GM12878 (cell line): ENCODE measurements around the gene NRXN3. TPM values are rescaled to one million over a fixed set of nuclear protein-coding genes. Genes with fewer than 3 reads are reported as not detected.

Experiments
- ATAC-seq: fragments of 200-7000 bp; cut with Tn5 transposase; 3 replicates; pipeline ENCODE4 v1.9.1; 2020; ENCODE audit warnings: mild to moderate bottlenecking, moderate library complexity
- BruUV-seq: library from RNA; stranded (reverse); fragments of 400-500 nt; replicated peaks from 2 replicates; lab custom pipeline; 2021; lab: Mats Ljungman, UMichigan
- CTCF ChIA-PET: fragments of 300-600 bp; sonication (Branson Sonifier 250); formaldehyde crosslinking; extraction: SDS; loops from one replicate; lab custom pipeline; 2021; ENCODE audit warnings: inconsistent platforms; lab: Yijun Ruan, JAX
- POLR2A ChIA-PET: fragments of 350-600 bp; formaldehyde crosslinking; extraction: SDS; loops from one replicate; lab custom pipeline; 2021; ENCODE audit warnings: inconsistent platforms; lab: Charles Lee
- RAD21 ChIA-PET: fragments of 300-600 bp; sonication (Branson Sonifier 250); formaldehyde crosslinking; loops from one replicate; lab custom pipeline; 2023; ENCODE audit warnings: antibody characterized with exemption; ENCODE audit not compliant: unreplicated experiment; lab: Charles Lee
- SMC1A ChIA-PET: fragments of 300-600 bp; sonication (Branson Sonifier 250); formaldehyde crosslinking; loops from one replicate; lab custom pipeline; 2023; ENCODE audit not compliant: unreplicated experiment, uncharacterized antibody; lab: Charles Lee
- DNase-seq: peaks from one replicate; pipeline ENCODE4 v3.0.0-alpha.2; 2011; ENCODE audit warnings: low read depth, low spot score
- FAIRE-seq: peaks from 3 replicates; lab custom pipeline; 2011; peaks lifted over from hg19 to GRCh38; lab: Jason Lieb, UNC
- H2AFZ ChIP-seq: 2 replicates; pipeline ENCODE4 v1.6.0; 2011; ENCODE audit warnings: low read depth, low read length, control low read depth; ENCODE audit not compliant: control insufficient read depth
- H3K27ac ChIP-seq: 2 replicates; pipeline ENCODE4 v1.5.1; 2011; ENCODE audit warnings: control low read depth; ENCODE audit not compliant: control insufficient read depth, insufficient read depth
- H3K27me3 ChIP-seq, 2 experiments: replicated peaks in 1 of 2; 2 replicates each; pipeline versions ENCODE4 v1.6.0 to v1.6.1; 2011; ENCODE audit warnings: low read length in 1 of 2; ENCODE audit not compliant: control insufficient read depth in 2 of 2, insufficient read depth in 2 of 2
- H3K36me3 ChIP-seq, 2 experiments: 2 replicates each; pipeline ENCODE4 v1.5.1; 2011; ENCODE audit warnings: low read length in 1 of 2; ENCODE audit not compliant: control insufficient read depth in 2 of 2, insufficient read depth in 2 of 2
- H3K4me1 ChIP-seq: 2 replicates; pipeline ENCODE4 v1.6.1; 2011; ENCODE audit warnings: mild to moderate bottlenecking, low read length, moderate library complexity, mixed read lengths; ENCODE audit not compliant: control insufficient read depth, insufficient read depth
- H3K4me2 ChIP-seq: 2 replicates; pipeline ENCODE4 v1.6.0; 2011; ENCODE audit warnings: control low read depth; ENCODE audit not compliant: control insufficient read depth, insufficient read depth
- H3K4me3 ChIP-seq: fragments of 200-600 bp; sonication (generic); 2 replicates; pipeline ENCODE4 v1.5.1; 2016
- H3K79me2 ChIP-seq: 2 replicates; pipeline ENCODE4 v1.6.0; 2011; ENCODE audit warnings: low read length; ENCODE audit not compliant: control insufficient read depth, insufficient read depth
- H3K9ac ChIP-seq: 2 replicates; pipeline ENCODE4 v1.8.0; 2011; ENCODE audit warnings: low read length, control low read depth, mixed read lengths; ENCODE audit not compliant: control insufficient read depth, insufficient read depth
- H3K9me3 ChIP-seq: replicated peaks from 3 replicates; pipeline ENCODE4 v1.5.1; 2011; ENCODE audit warnings: mild to moderate bottlenecking, low read length; ENCODE audit not compliant: control insufficient read depth, insufficient read depth
- H4K20me1 ChIP-seq: 2 replicates; pipeline ENCODE4 v1.6.0; 2011; ENCODE audit not compliant: control insufficient read depth, insufficient read depth
- ATF2 ChIP-seq: IDR thresholded peaks from 2 replicates; pipeline ENCODE4 v1.6.1; 2012; ENCODE audit warnings: low read length, inconsistent platforms
- ATF3 ChIP-seq: IDR thresholded peaks from 2 replicates; pipeline ENCODE4 v1.6.1; 2011; ENCODE audit warnings: low read depth, mild to moderate bottlenecking, low read length, moderate library complexity, borderline replicate concordance; ENCODE audit errors: extremely low read depth
- BMI1 ChIP-seq: fragments of 450-650 bp; IDR thresholded peaks from 2 replicates; pipeline ENCODE4 v1.6.1; 2016; ENCODE audit warnings: mild to moderate bottlenecking, moderate library complexity, borderline replicate concordance
- CBFB ChIP-seq: IDR thresholded peaks from 2 replicates; pipeline ENCODE4 v1.6.1; 2016; ENCODE audit warnings: antibody characterized with exemption, low read depth
- CREB1 ChIP-seq: IDR thresholded peaks from 2 replicates; pipeline ENCODE4 v1.6.1; 2012; ENCODE audit warnings: low read depth, mild to moderate bottlenecking, inconsistent platforms
- ESRRA ChIP-seq: IDR thresholded peaks from 2 replicates; pipeline ENCODE4 v1.6.1; 2012; ENCODE audit warnings: mild to moderate bottlenecking, low read length, improper control_type of control experiment
- IKZF2 ChIP-seq, 2 experiments: fragments of 450-650 bp; IDR thresholded peaks; 2 replicates each; pipeline ENCODE4 v1.6.1; 2017; ENCODE audit warnings: mild to moderate bottlenecking in 2 of 2, moderate library complexity in 2 of 2
- JUNB ChIP-seq: IDR thresholded peaks from 2 replicates; pipeline ENCODE4 v1.6.1; 2016; ENCODE audit warnings: antibody characterized with exemption, mild to moderate bottlenecking
- MEF2A ChIP-seq: IDR thresholded peaks from 2 replicates; pipeline ENCODE4 v1.6.1; 2011; ENCODE audit warnings: low read depth, mild to moderate bottlenecking, low read length, moderate library complexity; ENCODE audit not compliant: insufficient read depth
- NFXL1 ChIP-seq: fragments of 450-650 bp; IDR thresholded peaks from 2 replicates; pipeline ENCODE4 v1.6.1; 2017; ENCODE audit warnings: antibody characterized with exemption, mild to moderate bottlenecking, borderline replicate concordance
- POLR2AphosphoS2 ChIP-seq: IDR thresholded peaks from 2 replicates; pipeline ENCODE4 v1.6.1; 2011; ENCODE audit warnings: low read depth, mild to moderate bottlenecking, low read length, improper control_type of control experiment, moderate library complexity
- RCOR1 ChIP-seq: conservative IDR thresholded peaks from 2 replicates; pipeline ENCODE4 v1.6.1; 2012; ENCODE audit warnings: low read depth, low read length, improper control_type of control experiment
- RFX5 ChIP-seq: IDR thresholded peaks from 2 replicates; pipeline ENCODE4 v1.6.1; 2011; ENCODE audit warnings: low read depth, low read length, improper control_type of control experiment
- SMARCA5 ChIP-seq: fragments of 450-650 bp; IDR thresholded peaks from 2 replicates; pipeline ENCODE4 v1.6.1; 2017; ENCODE audit warnings: mild to moderate bottlenecking
- STAT1 ChIP-seq: fragments of 450-650 bp; conservative IDR thresholded peaks from 2 replicates; pipeline ENCODE4 v1.6.1; 2014; ENCODE audit warnings: antibody characterized with exemption, mild to moderate bottlenecking
- TAF1 ChIP-seq: IDR thresholded peaks from 2 replicates; pipeline ENCODE4 v1.6.1; 2011; ENCODE audit warnings: mild to moderate bottlenecking, low read depth, low read length, borderline replicate concordance
- TCF7 ChIP-seq: IDR thresholded peaks from 2 replicates; pipeline ENCODE4 v1.6.1; 2014; ENCODE audit warnings: antibody characterized with exemption, borderline replicate concordance
- ZNF207 ChIP-seq: fragments of 450-650 bp; IDR thresholded peaks from 2 replicates; pipeline ENCODE4 v1.6.1; 2014; ENCODE audit warnings: antibody characterized with exemption, mild to moderate bottlenecking, borderline replicate concordance
- ZNF622 ChIP-seq: fragments of 450-650 bp; IDR thresholded peaks from 2 replicates; pipeline ENCODE4 v1.6.1; 2017; ENCODE audit warnings: mild to moderate bottlenecking, inconsistent platforms
- WGBS: methylation state at CpG from one replicate; pipeline ENCODE4 v1.1.6; 2016; ENCODE audit warnings: low lambda C conversion rate; ENCODE audit not compliant: insufficient replicate concordance, insufficient coverage; ENCODE audit errors: missing lambda C conversion rate; 5-methylcytosine and 5-hydroxymethylcytosine counted together
- in situ Hi-C: fragments of 300-500 bp; cut with MboI; formaldehyde crosslinking; loops from 9 replicates; pipeline ENCODE4 v1.14.3; 2018; ENCODE audit warnings: mixed read lengths
- intact Hi-C: fragments of 100-400 bp; cut with micrococcal nuclease; formaldehyde crosslinking; loops from one replicate; pipeline ENCODE4 v1.14.2; 2022; ENCODE audit not compliant: unreplicated experiment
- polyA plus RNA-seq, 11 experiments: library from polyadenylated mRNA; depleted of rRNA in 4 of 11; unstranded in 6 of 11; stranded (reverse) in 5 of 11; fragments of >200 nt; fragmentation: Nextera tagmentation in 4 of 11; fragmentation: Illumina TruSeq in 1 of 11; extraction: Ambion mirVana in 4 of 11; extraction: Trizol in 1 of 11; gene quantifications; 1 replicate in 1 of 11; 2 replicates in 10 of 11; pipeline versions ENCODE4 v1.2.1 to v1.2.3, GENCODE V29; 2011 to 2016; ENCODE audit warnings: inconsistent platforms in 2 of 11, missing spikeins in 2 of 11, low read depth in 1 of 11
- total RNA-seq, 4 experiments: library from RNA; depleted of rRNA in 3 of 4; stranded (reverse); fragments of >200 nt in 3 of 4; fragmentation: Illumina TruSeq in 1 of 4; extraction: Trizol in 1 of 4; gene quantifications; 2 replicates each; pipeline versions ENCODE4 v1.2.1 to v1.2.3, GENCODE V29; 2013 to 2021

The NRXN3 gene
- total and polyA plus RNA-seq, 10 of the 15 experiments (the other 5 are each of a cell fraction or from before 2014, with no cell fraction given) = 0.52 to 3.3 (median 1.4) TPM

GRCh38 chr14:78129375-78129774 is 40.8 kb upstream of the NRXN3 start (continued):
- TF ChIP-seq SMARCA5 = no peak

GRCh38 chr14:78130356-78130755 is 39.8 kb upstream of the NRXN3 start:
- in situ Hi-C loops (no loop called here), intact Hi-C loops (no loop called here)
- Histone ChIP-seq H3K36me3 (no peaks in the 10 kb centered on the region), H2AFZ (no peak overlapping the region), H3K79me2 (no peaks in the 10 kb centered on the region), H3K4me3 (no peak overlapping the region), H3K27me3 (no peaks in the 10 kb centered on the region), H4K20me1 (no peaks in the 10 kb centered on the region), H3K27ac (no peak overlapping the region), H3K4me2 (no peak overlapping the region), H3K4me1 (no peaks in the 10 kb centered on the region), H3K9me3 (no peaks in the 10 kb centered on the region), H3K9ac (no peak overlapping the region)
- RAD21 ChIA-PET = no interaction called here
- SMC1A ChIA-PET = no interaction called here
- WGBS = 0% methylated on average over 1 of the region's 1 CpG
- DNase-seq (no peak), FAIRE-seq (no peak), ATAC-seq (no peak)
- TF ChIP-seq RCOR1 = no peak
- no peak for TF ChIP-seq TAF1
- POLR2A ChIA-PET = no interaction called here
- CTCF ChIA-PET = no interaction called here
- BruUV-seq = no TSS peak

- Histone ChIP-seq H3K9me3 (no peaks in the 10 kb centered on the region), H3K4me1 (no peaks in the 10 kb centered on the region), H3K4me2 (no peak overlapping the region), H3K27me3 (no peaks in the 10 kb centered on the region), H3K79me2 (no peaks in the 10 kb centered on the region), H3K27ac (no peak overlapping the region), H3K36me3 (no peaks in the 10 kb centered on the region), H2AFZ (no peak overlapping the region), H4K20me1 (no peaks in the 10 kb centered on the region), H3K4me3 (no peak overlapping the region), H3K9ac (no peak overlapping the region)
- in situ Hi-C loops (no loop called here), intact Hi-C loops (no loop called here)
- ATAC-seq (no peak), DNase-seq (no peak), FAIRE-seq (no peak)
- ChIA-PET CTCF (no interaction called here), POLR2A (no interaction called here), RAD21 (no interaction called here), SMC1A (no interaction called here)
- BruUV-seq = no TSS peak
- 18% methylated on average over 4 of the region's 4 CpGs for WGBS
- TF ChIP-seq ZNF207 (no peak), MEF2A (no peak), CREB1 (no peak), POLR2AphosphoS2 (no peak), IKZF2 (IDR thresholded peaks at IDR 0.05) (no peak), NFXL1 (no peak), ESRRA (no peak), CBFB (no peak), RFX5 (no peak), STAT1 (no peak), ZNF622 (no peak), ATF2 (no peak), TCF7 (no peak), ATF3 (no peak), BMI1 (no peak), JUNB (no peak)
These were observed 39.0 kb upstream of the NRXN3 start for GRCh38 chr14:78131201-78131600.
